Measurements from ENCODE around the gene GARIN6.
"Not testable (repeated sequence)": the region's sequence is repeated elsewhere in the genome, so short reads cannot be mapped to it uniquely, and the experiment has no call there.

Gene GARIN6

GRCh38 chr12:99647453-99647852, at the start of gene GARIN6:
TSS of gene GARIN6 (plus strand) at chr12:99647753. CDS start at chr12:99648175, 422 bp downstream.
- DNase-seq = no peak

- no peak for DNase-seq
Observed at GRCh38 chr12:99598785-99599184, 48.8 kb upstream of the GARIN6 start.

GRCh38 chr12:99600388-99600787, 47.2 kb upstream of the GARIN6 start:
- no peak for DNase-seq

GRCh38 chr12:99609455-99610181, 37.9 kb upstream of the GARIN6 start:
- DNase-seq = no peak

GRCh38 chr12:99611117-99611516, 36.4 kb upstream of the GARIN6 start:
- DNase-seq = no peak

GRCh38 chr12:99611599-99611998, 36.0 kb upstream of the GARIN6 start:
- no peak for DNase-seq

- DNase-seq = no peak
Observed at GRCh38 chr12:99618657-99619056, 28.9 kb upstream of the GARIN6 start.

GRCh38 chr12:99619389-99620158, 28.0 kb upstream of the GARIN6 start:
- no peak for DNase-seq

GRCh38 chr12:99620159-99620479, 27.4 kb upstream of the GARIN6 start:
- DNase-seq = no peak

GRCh38 chr12:99624591-99624990, 23.0 kb upstream of the GARIN6 start:
- DNase-seq = not testable (repeated sequence)

- no peak for DNase-seq
Observed at GRCh38 chr12:99627459-99627858, 20.1 kb upstream of the GARIN6 start.

- DNase-seq = no peak
Observed at GRCh38 chr12:99644629-99645028, 2.9 kb upstream of the GARIN6 start.

- no peak for DNase-seq
Observed at GRCh38 chr12:99648183-99648582, 630 bp downstream of the GARIN6 start.

- no peak for DNase-seq
Observed at GRCh38 chr12:99649551-99649950, 2.0 kb downstream of the GARIN6 start.

GRCh38 chr12:99658671-99659349, 11.3 kb downstream of the GARIN6 start:
- DNase-seq = no peak

- DNase-seq = no peak
Observed at GRCh38 chr12:99670635-99671034, 23.1 kb downstream of the GARIN6 start.

GRCh38 chr12:99680276-99680675, 32.7 kb downstream of the GARIN6 start:
- no peak for DNase-seq

GRCh38 chr12:99686142-99686541, 38.6 kb downstream of the GARIN6 start:
- no peak for DNase-seq

GRCh38 chr12:99695050-99695449, 47.5 kb downstream of the GARIN6 start:
- no peak for DNase-seq
